ENCODE measurements around the gene CLEC18C.
"Not testable (repeated sequence)": the region's sequence is repeated elsewhere in the genome, so short reads cannot be mapped to it uniquely, and the experiment has no call there.

DNA sequence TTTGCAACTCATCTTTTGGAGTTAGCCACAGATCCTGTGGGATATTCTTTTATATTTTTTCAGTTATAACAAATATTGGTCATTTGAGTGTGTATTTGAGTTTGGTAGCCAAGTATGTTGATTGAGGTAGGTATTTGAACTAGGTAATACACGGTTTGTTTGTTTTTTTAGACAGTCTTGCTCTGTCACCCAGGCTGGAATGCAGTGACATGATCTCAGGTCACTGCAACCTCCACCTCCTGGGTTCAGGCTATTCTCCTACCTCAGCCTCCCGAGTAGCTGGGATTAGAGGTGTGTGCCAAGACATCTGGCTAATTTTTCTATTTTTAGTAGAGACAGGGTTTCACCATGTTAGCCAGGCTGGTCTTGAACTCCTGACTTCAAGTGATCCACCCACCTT lies 37.0 kb upstream of the CLEC18C start:
- not testable (repeated sequence) for TF ChIP-seq E2F5 (CRISPR knock-in tag; IDR thresholded peaks at IDR 0.05); ZNF263 (CRISPR knock-in tag; IDR thresholded peaks at IDR 0.05; ENCODE audit: low read depth); ZNF671 (CRISPR knock-in tag; IDR thresholded peaks at IDR 0.05); ATF2 (CRISPR knock-in tag; IDR thresholded peaks at IDR 0.05; ENCODE audit: borderline replicate concordance, low read depth); USF1 (CRISPR knock-in tag; IDR thresholded peaks at IDR 0.05); JUN (CRISPR knock-in tag; IDR thresholded peaks at IDR 0.05)
- TF ChIP-seq, protein P1, sequence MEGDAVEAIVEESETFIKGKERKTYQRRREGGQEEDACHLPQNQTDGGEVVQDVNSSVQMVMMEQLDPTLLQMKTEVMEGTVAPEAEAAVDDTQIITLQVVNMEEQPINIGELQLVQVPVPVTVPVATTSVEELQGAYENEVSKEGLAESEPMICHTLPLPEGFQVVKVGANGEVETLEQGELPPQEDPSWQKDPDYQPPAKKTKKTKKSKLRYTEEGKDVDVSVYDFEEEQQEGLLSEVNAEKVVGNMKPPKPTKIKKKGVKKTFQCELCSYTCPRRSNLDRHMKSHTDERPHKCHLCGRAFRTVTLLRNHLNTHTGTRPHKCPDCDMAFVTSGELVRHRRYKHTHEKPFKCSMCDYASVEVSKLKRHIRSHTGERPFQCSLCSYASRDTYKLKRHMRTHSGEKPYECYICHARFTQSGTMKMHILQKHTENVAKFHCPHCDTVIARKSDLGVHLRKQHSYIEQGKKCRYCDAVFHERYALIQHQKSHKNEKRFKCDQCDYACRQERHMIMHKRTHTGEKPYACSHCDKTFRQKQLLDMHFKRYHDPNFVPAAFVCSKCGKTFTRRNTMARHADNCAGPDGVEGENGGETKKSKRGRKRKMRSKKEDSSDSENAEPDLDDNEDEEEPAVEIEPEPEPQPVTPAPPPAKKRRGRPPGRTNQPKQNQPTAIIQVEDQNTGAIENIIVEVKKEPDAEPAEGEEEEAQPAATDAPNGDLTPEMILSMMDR (IDR thresholded peaks at IDR 0.05): not testable (repeated sequence)
- TF ChIP-seq, protein P2, sequence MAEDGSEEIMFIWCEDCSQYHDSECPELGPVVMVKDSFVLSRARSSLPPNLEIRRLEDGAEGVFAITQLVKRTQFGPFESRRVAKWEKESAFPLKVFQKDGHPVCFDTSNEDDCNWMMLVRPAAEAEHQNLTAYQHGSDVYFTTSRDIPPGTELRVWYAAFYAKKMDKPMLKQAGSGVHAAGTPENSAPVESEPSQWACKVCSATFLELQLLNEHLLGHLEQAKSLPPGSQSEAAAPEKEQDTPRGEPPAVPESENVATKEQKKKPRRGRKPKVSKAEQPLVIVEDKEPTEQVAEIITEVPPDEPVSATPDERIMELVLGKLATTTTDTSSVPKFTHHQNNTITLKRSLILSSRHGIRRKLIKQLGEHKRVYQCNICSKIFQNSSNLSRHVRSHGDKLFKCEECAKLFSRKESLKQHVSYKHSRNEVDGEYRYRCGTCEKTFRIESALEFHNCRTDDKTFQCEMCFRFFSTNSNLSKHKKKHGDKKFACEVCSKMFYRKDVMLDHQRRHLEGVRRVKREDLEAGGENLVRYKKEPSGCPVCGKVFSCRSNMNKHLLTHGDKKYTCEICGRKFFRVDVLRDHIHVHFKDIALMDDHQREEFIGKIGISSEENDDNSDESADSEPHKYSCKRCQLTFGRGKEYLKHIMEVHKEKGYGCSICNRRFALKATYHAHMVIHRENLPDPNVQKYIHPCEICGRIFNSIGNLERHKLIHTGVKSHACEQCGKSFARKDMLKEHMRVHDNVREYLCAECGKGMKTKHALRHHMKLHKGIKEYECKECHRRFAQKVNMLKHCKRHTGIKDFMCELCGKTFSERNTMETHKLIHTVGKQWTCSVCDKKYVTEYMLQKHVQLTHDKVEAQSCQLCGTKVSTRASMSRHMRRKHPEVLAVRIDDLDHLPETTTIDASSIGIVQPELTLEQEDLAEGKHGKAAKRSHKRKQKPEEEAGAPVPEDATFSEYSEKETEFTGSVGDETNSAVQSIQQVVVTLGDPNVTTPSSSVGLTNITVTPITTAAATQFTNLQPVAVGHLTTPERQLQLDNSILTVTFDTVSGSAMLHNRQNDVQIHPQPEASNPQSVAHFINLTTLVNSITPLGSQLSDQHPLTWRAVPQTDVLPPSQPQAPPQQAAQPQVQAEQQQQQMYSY (CRISPR knock-in tag; IDR thresholded peaks at IDR 0.05): not testable (repeated sequence)
- TF ChIP-seq, protein P3, sequence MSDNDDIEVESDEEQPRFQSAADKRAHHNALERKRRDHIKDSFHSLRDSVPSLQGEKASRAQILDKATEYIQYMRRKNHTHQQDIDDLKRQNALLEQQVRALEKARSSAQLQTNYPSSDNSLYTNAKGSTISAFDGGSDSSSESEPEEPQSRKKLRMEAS (CRISPR knock-in tag; IDR thresholded peaks at IDR 0.05): not testable (repeated sequence)
